ENCODE data around the gene NDUFS6.

The NDUFS6 gene

GRCh38 chr5:1759378-1759970 lies 41.7 kb upstream of the NDUFS6 start:
- TF ChIP-seq ZNF8 (CRISPR knock-in tag; IDR thresholded peaks at IDR 0.05) (no peak), CSDC2 (CRISPR knock-in tag; IDR thresholded peaks at IDR 0.05) (no peak), ESRRG (CRISPR knock-in tag; IDR thresholded peaks at IDR 0.05) (no peak), GLIS3 (CRISPR knock-in tag; IDR thresholded peaks at IDR 0.05) (no peak), CREB5 (CRISPR knock-in tag; IDR thresholded peaks at IDR 0.05; ENCODE audit: low read depth) (no peak), TCF4 (CRISPR knock-in tag; IDR thresholded peaks at IDR 0.05; ENCODE audit: borderline replicate concordance) (no peak), ARNTL (CRISPR knock-in tag; IDR thresholded peaks at IDR 0.05; ENCODE audit: borderline replicate concordance, low read depth) (no peak)

GRCh38 chr5:1760231-1760630 lies 41.0 kb upstream of the NDUFS6 start:
- no peak for ATAC-seq
- TF ChIP-seq ARNTL (CRISPR knock-in tag; IDR thresholded peaks at IDR 0.05; ENCODE audit: borderline replicate concordance, low read depth), result no peak
- no peak for TF ChIP-seq TSHZ2 (CRISPR knock-in tag; IDR thresholded peaks at IDR 0.05)
- TF ChIP-seq ISL1 (CRISPR knock-in tag; IDR thresholded peaks at IDR 0.05), result no peak
- TF ChIP-seq CREB5 (CRISPR knock-in tag; IDR thresholded peaks at IDR 0.05; ENCODE audit: low read depth), result no peak
- no peak for TF ChIP-seq TOX (CRISPR knock-in tag; IDR thresholded peaks at IDR 0.05; ENCODE audit: borderline replicate concordance)
- no peak for TF ChIP-seq TCF4 (CRISPR knock-in tag; IDR thresholded peaks at IDR 0.05; ENCODE audit: borderline replicate concordance)
- TF ChIP-seq OSR1 (CRISPR knock-in tag; IDR thresholded peaks at IDR 0.05), result no peak
- TF ChIP-seq PATZ1 (CRISPR knock-in tag; IDR thresholded peaks at IDR 0.05; ENCODE audit: borderline replicate concordance), result no peak
- no peak for TF ChIP-seq ESRRG (CRISPR knock-in tag; IDR thresholded peaks at IDR 0.05)
- no peak for TF ChIP-seq ZNF70 (CRISPR knock-in tag; IDR thresholded peaks at IDR 0.05)
- no peak for TF ChIP-seq CSDC2 (CRISPR knock-in tag; IDR thresholded peaks at IDR 0.05)
- TF ChIP-seq ZNF8 (CRISPR knock-in tag; IDR thresholded peaks at IDR 0.05), result no peak
- no peak for TF ChIP-seq SNAI2 (CRISPR knock-in tag; IDR thresholded peaks at IDR 0.05)
- no peak for TF ChIP-seq ZFP30 (CRISPR knock-in tag; IDR thresholded peaks at IDR 0.05)
- TF ChIP-seq RARB (CRISPR knock-in tag; IDR thresholded peaks at IDR 0.05), result no peak
- TF ChIP-seq POU6F1 (CRISPR knock-in tag; IDR thresholded peaks at IDR 0.05; ENCODE audit: borderline replicate concordance, low read depth), result no peak
- TF ChIP-seq PPARA (CRISPR knock-in tag; IDR thresholded peaks at IDR 0.05; ENCODE audit: borderline replicate concordance), result no peak

More at GRCh38 chr5:1759378-1759970, 41.7 kb upstream of the NDUFS6 start:
- ATAC-seq, result no peak

- no peak for ATAC-seq
- TF ChIP-seq CSDC2 (CRISPR knock-in tag; IDR thresholded peaks at IDR 0.05), result no peak
- no peak for TF ChIP-seq ZNF8 (CRISPR knock-in tag; IDR thresholded peaks at IDR 0.05)
- no peak for TF ChIP-seq ZFP3 (CRISPR knock-in tag; IDR thresholded peaks at IDR 0.05)
Measured at GRCh38 chr5:1760656-1761452, 40.4 kb upstream of the NDUFS6 start.

Measured in SK-N-SH treated with all-trans-retinoic acid at 6 μM for 48 hours (cell line).